Thymus (tissue), 11 donors: Measurements from ENCODE around the gene GNGT1. TPM values are rescaled to one million over a fixed set of nuclear protein-coding genes. Genes with fewer than 3 reads are reported as not detected.

ENCODE experiments used
- DNase-seq, 9 donors: peaks; one replicate each; pipeline ENCODE4 v3.0.0-alpha.2; 2013; ENCODE audit warnings: low spot score in 9 of 9, low read depth in 6 of 9, missing footprints in 1 of 9
- H3K27ac ChIP-seq, 2 donors: one replicate each; pipeline ENCODE4 v1.5.1; 2013; ENCODE audit warnings: control low read depth in 1 of 2, low read depth in 1 of 2, low read length in 1 of 2, mild to moderate bottlenecking in 1 of 2, moderate library complexity in 1 of 2
- H3K27me3 ChIP-seq, 2 donors: one replicate each; pipeline ENCODE4 v1.5.1; 2013; ENCODE audit warnings: low read length in 1 of 2; ENCODE audit not compliant: control insufficient read depth in 2 of 2, insufficient read depth in 1 of 2
- H3K36me3 ChIP-seq, 2 donors: one replicate each; pipeline ENCODE4 v1.5.1; 2013; ENCODE audit warnings: low read length in 1 of 2, mild to moderate bottlenecking in 1 of 2, moderate library complexity in 1 of 2; ENCODE audit not compliant: control insufficient read depth in 2 of 2, insufficient read depth in 2 of 2
- H3K4me1 ChIP-seq, 2 donors: one replicate each; pipeline ENCODE4 v1.5.1; 2013; ENCODE audit warnings: low read length in 2 of 2; ENCODE audit not compliant: control insufficient read depth in 2 of 2, insufficient read depth in 2 of 2
- H3K4me3 ChIP-seq, 2 donors: one replicate each; pipeline ENCODE4 v1.5.1; 2013; ENCODE audit warnings: low read length in 2 of 2, control low read depth in 1 of 2, mild to moderate bottlenecking in 1 of 2
- H3K9me3 ChIP-seq, 2 donors: one replicate each; pipeline ENCODE4 v1.5.1; 2013; ENCODE audit warnings: low read length in 1 of 2, mild to moderate bottlenecking in 1 of 2; ENCODE audit not compliant: control insufficient read depth in 2 of 2, insufficient read depth in 1 of 2
- WGBS: extraction: QIAGEN DNeasy Blood & Tissue Kit; methylation state at CpG from one replicate; pipeline ENCODE4 v1.1.7; 2013; 5-methylcytosine and 5-hydroxymethylcytosine counted together
- polyA plus RNA-seq: library from polyadenylated mRNA; stranded (reverse); fragments of 200-250 nt; gene quantifications from one replicate; pipeline ENCODE4 v1.2.3, GENCODE V29; 2013
- total RNA-seq: library from RNA; stranded (reverse); fragments of 120-200 nt; gene quantifications from one replicate; pipeline ENCODE4 v1.2.4, GENCODE V29; 2013
- donor health status: healthy.

The GNGT1 gene
- total and polyA plus RNA-seq, 2 donors, result 0.76 to 3.3 TPM

DNA sequence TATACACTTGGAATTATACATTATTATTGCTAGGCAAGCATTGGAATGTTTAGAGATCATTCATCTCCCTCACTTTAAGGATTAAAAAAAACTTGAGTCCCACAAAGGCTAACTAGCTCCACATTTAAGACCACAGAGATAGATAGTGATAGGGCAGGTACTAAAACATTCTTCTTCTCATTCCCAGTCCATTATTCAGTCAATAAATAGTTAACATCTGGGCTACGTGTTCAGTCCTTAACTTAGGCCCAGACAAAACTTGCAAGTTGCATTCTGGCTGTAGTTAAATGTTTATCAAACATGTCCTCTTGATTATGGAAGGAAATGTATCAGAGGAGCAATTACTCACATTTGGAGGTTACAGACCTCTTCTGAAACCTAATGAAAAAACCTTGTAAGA lies 17.6 kb downstream of the GNGT1 start:
- peaks cover 0 to 9% of the 10 kb centered on the region in 2 donors for H3K27me3 ChIP-seq
- WGBS, result 88% methylated on average over 1 of the region's 1 CpG
- H3K9me3 ChIP-seq, result no peaks in the 10 kb centered on the region
- H3K4me3 ChIP-seq, result no peak overlapping the region
- H3K4me1 ChIP-seq, result peaks cover 0 to 4% of the 10 kb centered on the region in 2 donors
- no peaks in the 10 kb centered on the region for H3K36me3 ChIP-seq
- no peak overlapping the region for H3K27ac ChIP-seq
- no peak for DNase-seq

DNA sequence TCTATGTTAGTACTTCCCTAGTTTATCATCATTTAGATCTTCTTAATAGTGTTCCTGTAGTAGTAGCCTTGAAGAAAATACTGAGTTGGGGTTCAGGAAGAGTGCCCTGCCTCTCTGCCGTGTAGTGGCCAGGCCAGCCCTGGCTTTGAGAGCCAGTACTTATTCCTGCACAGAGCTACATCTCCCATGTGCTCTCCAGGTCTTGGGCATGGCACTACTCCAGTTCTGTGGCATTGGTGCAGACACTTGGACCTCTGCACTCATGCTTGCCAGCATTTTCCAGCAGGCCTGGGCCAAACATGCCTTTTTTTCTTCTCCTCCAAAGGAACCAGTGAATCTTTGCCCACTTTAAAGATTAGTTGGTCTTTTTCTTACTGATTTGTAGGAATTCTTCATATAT lies 20.4 kb downstream of the GNGT1 start:
- no peak for DNase-seq
- peaks cover 0 to under 1% of the 10 kb centered on the region in 2 donors for H3K4me1 ChIP-seq
- WGBS, result 85% methylated on average over 1 of the region's 1 CpG
- H3K9me3 ChIP-seq, result no peaks in the 10 kb centered on the region
- peaks cover 0 to 5% of the 10 kb centered on the region in 2 donors for H3K27me3 ChIP-seq
- no peak overlapping the region for H3K4me3 ChIP-seq
- no peak overlapping the region for H3K27ac ChIP-seq
- H3K36me3 ChIP-seq, result no peaks in the 10 kb centered on the region

DNA sequence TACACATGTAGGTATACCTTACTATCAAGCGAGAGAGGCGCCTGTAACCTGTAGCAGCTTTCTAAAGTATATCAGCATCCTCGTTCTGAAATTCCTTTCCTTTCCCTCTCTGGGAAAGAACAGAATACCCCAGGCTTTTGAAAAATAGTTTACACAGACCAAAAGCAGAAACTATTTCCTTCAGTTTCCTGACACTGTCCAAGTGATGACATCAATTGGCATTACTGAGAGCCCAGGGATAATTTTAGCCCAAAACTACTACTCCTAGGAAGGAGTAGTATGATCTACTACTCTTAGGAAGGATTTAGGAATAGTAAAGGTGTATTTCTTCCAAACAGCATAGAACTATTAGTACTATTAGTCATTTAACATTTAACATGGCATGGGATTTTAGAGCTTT lies 21.2 kb downstream of the GNGT1 start:
- 96% methylated on average over 3 of the region's 3 CpGs for WGBS

GRCh38 chr7:93931655-93932054 lies 25.3 kb downstream of the GNGT1 start:
- 80% methylated on average over 3 of the region's 3 CpGs for WGBS

More for the DNA sequence above, 21.2 kb downstream of the GNGT1 start:
- H3K4me1 ChIP-seq, result no peaks in the 10 kb centered on the region
- H3K27me3 ChIP-seq, result no peaks in the 10 kb centered on the region
- H3K27ac ChIP-seq, result no peak overlapping the region
- no peaks in the 10 kb centered on the region for H3K9me3 ChIP-seq
- no peak for DNase-seq
- H3K4me3 ChIP-seq, result no peak overlapping the region
- H3K36me3 ChIP-seq, result no peaks in the 10 kb centered on the region

GRCh38 chr7:93933156-93933555 lies 26.8 kb downstream of the GNGT1 start:
- WGBS, result 99% methylated on average over 3 of the region's 3 CpGs
- Histone ChIP-seq H3K4me1 (no peaks in the 10 kb centered on the region), H3K27ac (no peak overlapping the region), H3K36me3 (no peaks in the 10 kb centered on the region), H3K27me3 (no peaks in the 10 kb centered on the region), H3K4me3 (no peak overlapping the region), H3K9me3 (no peaks in the 10 kb centered on the region)
- DNase-seq, result no peak

More at GRCh38 chr7:93931655-93932054, 25.3 kb downstream of the GNGT1 start:
- DNase-seq, result no peak
- Histone ChIP-seq H3K36me3 (no peaks in the 10 kb centered on the region), H3K4me3 (no peak overlapping the region), H3K27ac (no peak overlapping the region), H3K9me3 (no peaks in the 10 kb centered on the region), H3K4me1 (no peaks in the 10 kb centered on the region), H3K27me3 (no peaks in the 10 kb centered on the region)

GRCh38 chr7:93935102-93935501 lies 28.7 kb downstream of the GNGT1 start:
- H3K9me3 ChIP-seq, result no peaks in the 10 kb centered on the region
- no peak overlapping the region for H3K4me3 ChIP-seq
- no peak overlapping the region for H3K27ac ChIP-seq
- no peaks in the 10 kb centered on the region for H3K4me1 ChIP-seq
- WGBS, result 93% methylated on average over 2 of the region's 2 CpGs
- DNase-seq, result no peak
- no peaks in the 10 kb centered on the region for H3K36me3 ChIP-seq
- H3K27me3 ChIP-seq, result no peaks in the 10 kb centered on the region

GRCh38 chr7:93937818-93938217 lies 31.5 kb downstream of the GNGT1 start:
- H3K27ac ChIP-seq, result no peak overlapping the region
- 100% methylated on average over 1 of the region's 1 CpG for WGBS

GRCh38 chr7:93938293-93938692 lies 31.9 kb downstream of the GNGT1 start:
- DNase-seq, result no peak
- no peaks in the 10 kb centered on the region for H3K4me1 ChIP-seq
- H3K9me3 ChIP-seq, result no peaks in the 10 kb centered on the region
- no peak overlapping the region for H3K27ac ChIP-seq
- H3K36me3 ChIP-seq, result no peaks in the 10 kb centered on the region
- no peak overlapping the region for H3K4me3 ChIP-seq
- no peaks in the 10 kb centered on the region for H3K27me3 ChIP-seq

More at GRCh38 chr7:93937818-93938217, 31.5 kb downstream of the GNGT1 start:
- H3K4me3 ChIP-seq, result no peak overlapping the region
- no peak for DNase-seq
- no peaks in the 10 kb centered on the region for H3K4me1 ChIP-seq
- H3K9me3 ChIP-seq, result no peaks in the 10 kb centered on the region
- H3K27me3 ChIP-seq, result no peaks in the 10 kb centered on the region
- no peaks in the 10 kb centered on the region for H3K36me3 ChIP-seq

GRCh38 chr7:93941945-93942344 lies 35.6 kb downstream of the GNGT1 start:
- no peak overlapping the region for H3K4me3 ChIP-seq
- DNase-seq, result no peak
- H3K27me3 ChIP-seq, result no peaks in the 10 kb centered on the region
- no peaks in the 10 kb centered on the region for H3K9me3 ChIP-seq
- no peaks in the 10 kb centered on the region for H3K36me3 ChIP-seq
- H3K4me1 ChIP-seq, result no peaks in the 10 kb centered on the region
- H3K27ac ChIP-seq, result no peak overlapping the region
- WGBS, result 96% methylated on average over 2 of the region's 2 CpGs
